HG03442 (cell line): ENCODE measurements around the gene LTBP4.
"Not testable (repeated sequence)": the region's sequence is repeated elsewhere in the genome, so short reads cannot be mapped to it uniquely, and the experiment has no call there.

Experiments used
- ATAC-seq: cut with Tn5 transposase; IDR thresholded peaks from one replicate; pipeline ENCODE4 v1.9.1; 2021; ENCODE audit warnings: mild to moderate bottlenecking, moderate library complexity; ENCODE audit not compliant: unreplicated experiment

Gene LTBP4, protein sequence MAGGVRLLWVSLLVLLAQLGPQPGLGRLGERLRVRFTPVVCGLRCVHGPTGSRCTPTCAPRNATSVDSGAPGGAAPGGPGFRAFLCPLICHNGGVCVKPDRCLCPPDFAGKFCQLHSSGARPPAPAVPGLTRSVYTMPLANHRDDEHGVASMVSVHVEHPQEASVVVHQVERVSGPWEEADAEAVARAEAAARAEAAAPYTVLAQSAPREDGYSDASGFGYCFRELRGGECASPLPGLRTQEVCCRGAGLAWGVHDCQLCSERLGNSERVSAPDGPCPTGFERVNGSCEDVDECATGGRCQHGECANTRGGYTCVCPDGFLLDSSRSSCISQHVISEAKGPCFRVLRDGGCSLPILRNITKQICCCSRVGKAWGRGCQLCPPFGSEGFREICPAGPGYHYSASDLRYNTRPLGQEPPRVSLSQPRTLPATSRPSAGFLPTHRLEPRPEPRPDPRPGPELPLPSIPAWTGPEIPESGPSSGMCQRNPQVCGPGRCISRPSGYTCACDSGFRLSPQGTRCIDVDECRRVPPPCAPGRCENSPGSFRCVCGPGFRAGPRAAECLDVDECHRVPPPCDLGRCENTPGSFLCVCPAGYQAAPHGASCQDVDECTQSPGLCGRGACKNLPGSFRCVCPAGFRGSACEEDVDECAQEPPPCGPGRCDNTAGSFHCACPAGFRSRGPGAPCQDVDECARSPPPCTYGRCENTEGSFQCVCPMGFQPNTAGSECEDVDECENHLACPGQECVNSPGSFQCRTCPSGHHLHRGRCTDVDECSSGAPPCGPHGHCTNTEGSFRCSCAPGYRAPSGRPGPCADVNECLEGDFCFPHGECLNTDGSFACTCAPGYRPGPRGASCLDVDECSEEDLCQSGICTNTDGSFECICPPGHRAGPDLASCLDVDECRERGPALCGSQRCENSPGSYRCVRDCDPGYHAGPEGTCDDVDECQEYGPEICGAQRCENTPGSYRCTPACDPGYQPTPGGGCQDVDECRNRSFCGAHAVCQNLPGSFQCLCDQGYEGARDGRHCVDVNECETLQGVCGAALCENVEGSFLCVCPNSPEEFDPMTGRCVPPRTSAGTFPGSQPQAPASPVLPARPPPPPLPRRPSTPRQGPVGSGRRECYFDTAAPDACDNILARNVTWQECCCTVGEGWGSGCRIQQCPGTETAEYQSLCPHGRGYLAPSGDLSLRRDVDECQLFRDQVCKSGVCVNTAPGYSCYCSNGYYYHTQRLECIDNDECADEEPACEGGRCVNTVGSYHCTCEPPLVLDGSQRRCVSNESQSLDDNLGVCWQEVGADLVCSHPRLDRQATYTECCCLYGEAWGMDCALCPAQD (N-terminal part only)

DNA sequence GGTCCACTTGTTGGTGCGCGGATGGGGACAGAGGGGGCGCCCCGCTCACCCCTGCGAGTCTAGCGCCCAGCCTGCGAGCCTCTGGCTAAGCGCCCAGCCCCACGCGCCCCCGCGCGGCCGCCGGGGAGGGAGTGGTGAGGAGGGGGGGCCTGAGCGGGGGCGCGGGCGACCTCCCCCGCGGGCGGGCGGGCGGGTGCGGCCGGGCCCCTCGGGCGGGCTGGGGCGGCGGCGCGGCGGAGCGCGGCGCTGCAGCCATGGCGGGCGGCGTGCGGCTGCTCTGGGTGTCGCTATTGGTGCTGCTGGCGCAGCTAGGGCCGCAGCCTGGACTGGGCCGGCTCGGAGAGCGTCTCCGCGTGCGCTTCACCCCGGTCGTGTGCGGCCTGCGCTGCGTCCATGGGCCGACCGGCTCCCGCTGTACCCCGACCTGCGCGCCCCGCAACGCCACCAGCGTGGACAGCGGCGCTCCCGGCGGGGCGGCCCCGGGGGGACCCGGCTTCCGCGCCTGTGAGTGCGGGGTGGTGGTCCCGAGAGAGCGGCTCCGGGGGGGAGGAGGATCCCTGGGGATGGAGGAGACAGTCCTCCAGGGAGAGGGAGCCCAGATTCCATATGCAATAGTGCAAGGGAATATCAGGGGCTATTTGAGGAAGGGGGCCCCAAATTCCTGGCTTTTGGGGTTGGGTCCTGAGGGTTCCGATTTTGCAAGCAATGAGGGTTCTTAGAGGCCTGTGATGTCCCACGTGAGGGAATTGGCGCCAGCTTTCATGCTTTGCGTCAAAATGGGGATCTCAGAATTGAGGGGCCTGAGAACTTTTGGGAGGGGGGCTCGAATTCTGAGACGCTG lies at the start of gene LTBP4:
Gene LTBP4, plus strand, starts transcription at position 236 of the 841 bp plus-strand sequence. Its CDS starts 19 bp downstream, at position 255.
- no peak for ATAC-seq

DNA sequence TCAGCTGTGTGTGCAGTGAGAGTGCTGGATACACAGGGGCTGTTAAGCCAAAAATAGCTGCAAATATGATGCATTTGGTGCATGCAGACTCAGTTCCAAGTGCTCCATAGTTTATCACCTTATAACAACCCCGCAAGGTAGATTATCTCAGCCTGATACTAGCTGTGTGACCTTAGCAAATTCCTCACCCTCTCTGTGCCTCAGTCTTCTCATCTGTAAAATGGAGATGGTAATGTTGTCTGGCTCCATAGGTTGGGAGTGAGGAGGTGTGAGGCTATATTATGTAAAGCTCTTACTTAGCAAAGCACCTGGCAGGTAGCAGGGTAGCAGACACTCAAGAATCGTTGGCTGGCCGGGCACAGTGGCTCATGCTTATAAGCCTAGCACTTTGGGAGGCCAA lies 48.3 kb upstream of the LTBP4 start:
- ATAC-seq = no peak

DNA sequence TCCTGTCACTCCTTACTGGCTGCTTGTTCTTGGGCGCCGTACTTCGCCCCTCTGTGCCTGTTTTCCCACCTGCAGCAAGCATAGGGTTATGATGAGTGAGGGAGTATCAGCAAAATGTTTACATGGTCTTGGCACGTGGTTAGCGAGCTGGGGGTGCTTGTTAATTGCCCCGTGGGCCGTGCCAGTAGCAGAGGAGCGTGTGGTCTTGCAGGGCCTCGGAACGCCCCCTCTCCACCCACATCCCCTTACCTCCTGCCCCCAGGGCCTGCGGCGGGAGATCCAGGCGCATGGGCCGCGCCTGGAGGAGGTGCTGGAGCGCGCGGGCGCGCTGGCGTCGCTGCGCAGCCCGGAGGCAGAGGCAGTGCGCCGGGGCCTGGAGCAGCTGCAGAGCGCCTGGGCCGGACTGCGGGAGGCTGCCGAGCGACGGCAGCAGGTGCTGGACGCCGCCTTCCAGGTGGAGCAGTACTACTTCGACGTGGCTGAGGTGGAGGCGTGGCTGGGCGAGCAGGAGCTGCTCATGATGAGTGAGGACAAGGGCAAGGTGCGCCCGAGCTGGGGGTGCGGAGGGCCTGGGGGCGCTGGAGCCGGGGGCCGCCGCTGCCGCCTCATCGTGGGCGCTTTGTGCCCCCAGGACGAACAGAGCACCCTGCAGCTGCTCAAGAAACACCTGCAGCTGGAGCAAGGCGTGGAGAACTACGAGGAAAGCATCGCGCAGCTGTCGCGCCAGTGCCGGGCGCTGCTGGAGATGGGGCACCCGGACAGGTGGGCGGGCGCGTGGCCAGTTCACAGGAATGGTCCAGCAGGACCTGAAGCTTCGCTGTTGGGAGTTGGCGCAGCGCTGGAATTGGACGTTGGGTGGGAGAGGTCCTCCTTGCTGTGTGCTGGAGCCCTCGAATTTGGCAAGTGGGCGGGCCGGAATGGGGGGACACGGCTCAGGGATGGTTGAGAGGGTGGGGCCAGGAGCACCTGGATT lies 47.0 kb upstream of the LTBP4 start:
- no peak for ATAC-seq

DNA sequence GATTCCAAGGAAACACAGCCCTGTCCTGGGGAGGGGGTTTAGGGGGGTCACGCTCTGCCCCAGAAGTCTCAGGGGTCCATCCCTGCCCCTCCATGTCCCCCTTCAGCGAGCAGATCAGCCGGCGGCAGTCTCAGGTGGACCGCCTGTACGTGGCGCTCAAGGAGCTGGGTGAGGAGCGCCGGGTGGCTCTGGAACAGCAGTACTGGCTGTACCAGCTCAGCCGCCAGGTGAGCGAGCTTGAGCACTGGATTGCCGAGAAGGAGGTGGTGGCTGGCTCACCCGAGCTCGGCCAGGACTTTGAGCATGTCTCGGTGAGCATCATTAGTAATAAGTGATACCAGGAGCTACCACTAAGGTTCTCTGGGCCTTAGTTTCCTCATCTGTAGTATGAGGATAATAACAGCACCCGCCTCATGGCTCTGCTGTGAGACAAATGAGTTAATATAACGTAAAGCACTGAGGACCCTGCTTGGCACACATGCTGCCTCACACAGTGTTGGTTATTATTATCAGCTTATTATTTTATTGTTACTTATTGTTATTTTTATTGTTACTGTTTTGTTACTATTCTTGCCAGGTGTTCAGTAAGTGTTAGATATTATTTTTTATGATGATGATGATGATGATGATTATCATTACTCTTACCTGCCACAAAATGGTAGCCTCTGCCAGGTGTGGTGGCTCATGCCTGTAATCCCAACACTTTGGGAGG lies 45.0 kb upstream of the LTBP4 start:
- ATAC-seq = no peak

DNA sequence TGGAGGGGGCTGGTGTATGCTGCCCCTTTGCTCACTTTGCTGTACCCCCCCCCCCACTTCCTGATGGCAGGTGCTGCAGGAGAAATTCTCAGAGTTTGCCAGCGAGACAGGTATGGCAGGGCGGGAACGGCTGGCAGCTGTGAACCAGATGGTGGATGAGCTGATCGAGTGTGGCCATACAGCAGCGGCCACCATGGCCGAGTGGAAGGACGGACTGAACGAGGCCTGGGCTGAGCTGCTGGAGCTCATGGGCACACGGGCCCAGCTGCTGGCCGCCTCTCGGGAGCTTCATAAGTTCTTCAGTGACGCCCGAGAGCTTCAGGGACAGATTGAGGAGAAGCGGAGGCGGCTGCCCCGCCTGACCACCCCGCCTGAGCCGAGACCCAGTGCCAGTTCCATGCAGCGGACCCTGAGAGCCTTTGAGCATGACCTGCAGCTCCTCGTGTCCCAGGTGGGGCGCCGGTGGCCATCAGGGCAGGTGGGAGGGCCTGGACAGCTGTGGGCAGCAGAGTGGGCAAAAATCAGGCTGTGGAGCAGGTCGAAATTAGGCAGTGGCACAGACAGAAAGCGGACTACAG lies 44.1 kb upstream of the LTBP4 start:
- no peak for ATAC-seq

DNA sequence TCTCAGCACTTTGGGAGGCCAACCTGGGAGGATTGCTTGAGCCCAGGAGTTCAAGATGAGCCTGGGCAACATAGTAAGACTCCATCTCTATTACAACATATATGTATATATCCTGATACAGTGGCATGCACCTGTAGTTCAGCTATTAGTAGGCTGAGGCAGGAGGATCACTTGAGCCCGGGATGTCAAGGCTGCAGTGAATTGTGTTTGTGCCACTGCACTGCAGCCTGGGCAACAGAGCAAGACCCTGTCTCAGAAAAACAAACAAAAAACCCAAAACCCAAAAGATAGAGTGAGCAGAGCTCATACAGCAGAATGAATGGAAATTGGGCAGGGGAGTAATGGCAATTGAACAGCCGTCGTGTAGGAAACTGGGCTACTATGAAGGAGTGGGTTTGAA lies 41.8 kb upstream of the LTBP4 start:
- no peak for ATAC-seq

DNA sequence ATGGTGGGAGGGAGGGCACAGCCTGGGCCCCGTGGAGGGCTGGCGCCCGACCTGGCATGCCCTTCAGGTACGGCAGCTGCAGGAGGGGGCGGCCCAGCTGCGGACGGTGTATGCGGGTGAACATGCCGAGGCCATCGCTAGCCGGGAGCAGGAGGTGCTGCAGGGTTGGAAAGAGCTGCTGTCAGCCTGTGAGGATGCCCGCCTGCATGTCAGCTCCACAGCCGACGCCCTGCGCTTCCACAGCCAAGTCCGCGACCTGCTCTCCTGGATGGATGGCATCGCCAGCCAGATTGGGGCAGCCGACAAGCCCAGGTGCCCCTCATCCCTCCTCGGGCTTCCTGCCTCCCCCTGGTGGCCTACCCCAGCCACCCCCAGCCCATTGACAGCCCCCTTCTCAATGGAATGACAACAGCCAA lies 41.1 kb upstream of the LTBP4 start:
- ATAC-seq = no peak

DNA sequence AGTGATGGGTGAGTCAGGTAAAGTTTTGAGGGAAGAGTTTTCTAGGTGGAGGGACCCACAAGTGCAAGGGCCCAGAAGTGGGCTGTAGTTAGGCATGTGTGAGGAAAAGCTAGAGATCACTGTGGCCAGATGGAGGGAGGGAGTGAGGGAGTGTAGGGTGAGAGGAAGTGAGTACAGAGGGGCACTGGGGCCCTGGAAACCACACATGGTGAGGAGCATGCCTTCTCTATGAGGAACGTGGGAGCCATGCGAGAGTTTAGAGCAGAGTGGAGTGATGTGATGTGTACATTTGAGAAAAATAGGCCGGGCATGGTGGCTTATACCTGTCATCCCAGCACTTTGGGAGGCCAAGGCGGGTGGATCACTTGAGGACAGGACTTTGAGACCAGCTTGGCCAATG lies 39.2 kb upstream of the LTBP4 start:
- ATAC-seq = no peak

DNA sequence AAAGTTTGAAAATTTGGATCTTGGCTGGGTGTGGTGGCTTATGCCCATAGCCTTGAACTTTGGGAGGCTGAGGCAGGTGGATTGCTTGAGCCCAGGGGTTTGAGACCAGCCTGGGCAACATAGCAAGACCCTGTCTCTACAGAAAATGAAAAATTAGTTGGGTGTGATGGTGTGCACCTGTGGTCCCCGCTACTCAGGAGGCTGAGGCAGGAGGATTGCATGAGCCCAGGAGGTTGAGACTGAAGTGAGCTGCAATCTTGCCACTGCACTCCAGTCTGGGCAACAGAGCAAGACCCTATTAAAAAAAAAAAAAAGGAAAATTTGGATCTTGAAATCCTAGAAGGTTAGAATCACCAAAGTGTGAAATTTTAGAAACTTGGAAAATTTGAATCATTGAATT lies 36.6 kb upstream of the LTBP4 start:
- not testable (repeated sequence) for ATAC-seq

DNA sequence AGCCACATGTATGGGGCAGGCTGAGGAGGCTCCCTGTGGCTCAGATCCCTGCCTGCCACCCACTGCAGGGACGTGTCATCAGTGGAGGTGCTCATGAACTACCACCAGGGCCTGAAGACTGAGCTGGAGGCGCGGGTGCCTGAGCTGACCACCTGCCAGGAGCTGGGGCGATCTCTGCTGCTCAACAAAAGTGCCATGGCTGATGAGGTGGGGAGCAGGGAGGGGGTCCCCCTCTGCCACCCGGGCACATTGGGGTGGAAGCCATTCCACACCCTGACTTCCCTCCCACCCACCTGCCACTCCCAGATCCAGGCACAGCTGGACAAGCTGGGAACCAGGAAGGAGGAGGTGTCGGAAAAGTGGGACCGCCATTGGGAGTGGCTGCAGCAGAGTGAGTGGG lies 35.8 kb upstream of the LTBP4 start:
- no peak for ATAC-seq

DNA sequence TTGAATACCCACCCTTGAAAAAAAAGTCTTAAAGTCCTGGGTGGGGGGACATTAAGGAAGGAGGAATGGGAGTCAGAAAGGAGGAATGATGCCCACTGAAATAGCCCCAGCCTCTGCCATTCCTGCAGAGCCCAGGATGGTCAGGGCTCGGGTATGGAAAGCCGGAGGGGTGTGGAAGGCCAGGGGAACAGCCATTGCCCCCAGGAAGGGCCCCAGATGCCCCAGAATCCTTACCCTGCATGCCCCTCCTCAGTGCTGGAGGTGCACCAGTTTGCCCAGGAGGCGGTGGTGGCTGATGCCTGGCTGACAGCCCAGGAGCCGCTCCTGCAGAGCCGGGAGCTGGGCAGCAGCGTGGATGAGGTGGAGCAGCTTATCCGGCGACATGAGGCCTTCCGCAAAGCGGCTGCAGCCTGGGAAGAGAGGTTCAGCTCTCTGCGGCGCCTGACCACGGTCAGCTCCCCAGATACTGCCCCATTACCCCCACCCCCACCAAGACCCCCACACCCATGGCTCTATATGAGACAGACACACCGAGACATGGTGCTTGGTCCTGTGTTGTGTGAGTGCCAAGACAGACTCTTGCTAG lies 35.2 kb upstream of the LTBP4 start:
- ATAC-seq = no peak

DNA sequence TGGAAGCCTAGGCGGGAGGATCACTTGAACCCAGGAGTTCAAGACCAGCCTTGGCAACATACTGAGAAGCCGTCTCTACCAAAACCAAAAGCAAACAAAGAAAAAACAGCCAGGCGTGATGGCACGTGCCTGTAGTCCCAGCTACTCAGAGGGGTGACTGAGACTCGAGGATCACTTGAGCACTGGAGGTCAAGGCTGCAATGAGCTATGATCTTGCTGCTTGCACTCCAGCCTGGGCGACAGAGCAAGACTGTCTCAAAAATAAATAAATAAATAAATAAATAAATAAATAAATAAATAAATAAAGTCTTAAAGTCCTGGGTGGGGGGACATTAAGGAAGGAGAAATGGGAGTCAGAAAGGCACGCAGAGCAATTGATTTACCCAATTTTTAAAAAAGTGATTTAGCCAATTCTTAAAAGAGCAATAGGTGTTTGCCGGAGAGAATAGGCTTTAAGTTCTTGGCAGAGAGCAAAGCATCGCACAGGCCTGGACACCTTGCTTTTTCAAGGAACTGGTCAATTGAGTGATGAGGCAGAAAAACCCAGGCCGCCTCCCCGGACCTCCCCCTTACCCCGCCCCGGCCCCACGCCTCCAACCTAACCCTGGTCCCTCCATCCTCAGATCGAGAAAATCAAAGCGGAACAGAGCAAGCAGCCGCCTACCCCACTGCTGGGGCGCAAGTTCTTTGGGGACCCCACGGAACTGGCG lies 34.0 kb upstream of the LTBP4 start:
- no peak for ATAC-seq

DNA sequence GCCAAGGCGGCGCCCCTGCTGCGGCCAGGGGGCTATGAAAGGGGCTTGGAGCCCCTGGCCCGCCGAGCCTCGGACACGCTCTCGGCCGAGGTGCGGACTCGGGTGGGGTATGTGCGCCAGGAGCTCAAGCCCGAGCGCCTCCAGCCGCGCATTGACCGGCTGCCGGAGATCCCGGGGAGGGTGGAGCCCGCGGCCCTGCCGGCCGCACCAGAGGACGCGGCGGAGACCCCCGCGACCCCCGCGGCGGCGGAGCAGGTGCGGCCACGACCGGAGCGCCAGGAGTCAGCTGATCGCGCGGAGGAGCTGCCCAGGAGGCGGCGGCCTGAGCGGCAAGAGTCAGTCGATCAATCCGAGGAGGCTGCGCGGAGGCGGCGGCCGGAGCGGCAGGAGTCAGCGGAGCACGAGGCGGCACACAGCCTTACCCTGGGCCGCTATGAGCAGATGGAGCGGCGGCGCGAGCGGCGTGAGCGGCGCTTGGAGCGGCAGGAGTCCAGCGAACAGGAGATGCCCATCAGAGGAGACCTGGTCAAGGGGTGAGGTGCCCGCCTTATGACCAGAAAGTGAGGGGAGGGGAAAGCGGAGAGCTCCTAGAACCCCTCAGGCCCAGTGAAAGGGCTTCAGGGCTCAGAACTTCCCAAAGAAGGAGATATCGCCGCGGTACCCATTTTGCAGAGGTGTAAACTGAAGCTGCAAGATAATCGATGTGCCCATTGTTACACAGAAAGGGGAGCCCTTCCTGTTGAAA lies 33.2 kb upstream of the LTBP4 start:
- no peak for ATAC-seq

DNA sequence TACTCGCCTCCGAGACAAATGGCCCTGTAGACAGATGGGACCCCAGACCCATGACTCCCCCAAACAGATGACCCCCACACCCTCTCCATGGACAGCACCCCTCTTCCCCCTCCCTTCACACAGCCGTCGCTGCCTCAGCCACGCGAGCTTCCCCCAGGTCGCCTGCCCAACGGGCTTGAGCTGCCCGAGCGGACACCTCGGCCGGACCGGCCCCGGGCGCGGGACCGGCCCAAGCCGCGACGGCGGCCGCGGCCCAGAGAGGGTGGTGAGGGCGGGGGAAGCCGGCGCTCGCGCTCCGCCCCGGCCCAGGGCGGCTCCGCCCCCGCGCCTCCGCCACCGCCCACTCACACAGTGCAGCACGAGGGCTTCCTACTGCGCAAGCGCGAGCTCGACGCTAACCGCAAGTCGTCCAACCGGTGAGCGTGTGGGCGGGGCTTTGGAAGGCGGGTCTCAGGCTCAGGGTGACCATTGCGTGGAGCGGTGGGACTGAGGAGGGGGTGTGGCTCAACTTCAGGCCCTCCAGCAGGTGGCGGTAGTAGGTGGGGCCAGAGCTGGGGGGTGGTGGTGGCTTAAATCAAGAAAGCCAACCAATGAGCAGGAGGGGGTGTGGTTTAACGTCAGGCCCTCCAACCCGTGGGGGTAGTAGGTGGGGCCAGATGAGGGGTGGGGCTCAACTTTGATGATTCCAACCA lies 30.7 kb upstream of the LTBP4 start:
- ATAC-seq = peak; percentile 75

DNA sequence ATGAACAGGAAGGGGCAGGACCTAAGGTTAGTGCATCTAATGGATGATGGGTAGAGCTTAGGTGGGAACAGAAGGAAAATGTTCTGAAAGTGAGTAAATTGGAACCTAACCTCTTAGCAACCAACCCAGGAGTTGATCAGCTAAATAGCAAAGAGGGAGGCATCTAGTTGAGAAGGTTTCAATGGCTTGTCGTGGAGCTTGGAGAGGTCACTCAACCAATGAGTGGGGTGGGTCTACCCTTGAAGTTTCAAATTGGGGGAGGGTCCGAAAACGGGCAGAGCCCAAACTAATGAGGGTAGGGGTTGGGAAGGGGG lies 30.2 kb upstream of the LTBP4 start:
- ATAC-seq = no peak
